K562 treated with DMSO at 1 percent for 4 hours (cell line): ENCODE results near the gene PSMG1. TPM values are rescaled to one million over a fixed set of nuclear protein-coding genes. Genes with fewer than 3 reads are reported as not detected.

ENCODE experiments used
- total RNA-seq: library from RNA; unstranded; fragments of 300-600 nt; gene quantifications from 2 replicates; pipeline ENCODE4 v1.2.3, GENCODE V29; 2022; ENCODE audit not compliant: insufficient read depth

PSMG1 gene, protein sequence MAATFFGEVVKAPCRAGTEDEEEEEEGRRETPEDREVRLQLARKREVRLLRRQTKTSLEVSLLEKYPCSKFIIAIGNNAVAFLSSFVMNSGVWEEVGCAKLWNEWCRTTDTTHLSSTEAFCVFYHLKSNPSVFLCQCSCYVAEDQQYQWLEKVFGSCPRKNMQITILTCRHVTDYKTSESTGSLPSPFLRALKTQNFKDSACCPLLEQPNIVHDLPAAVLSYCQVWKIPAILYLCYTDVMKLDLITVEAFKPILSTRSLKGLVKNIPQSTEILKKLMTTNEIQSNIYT
- total RNA-seq = 87.0 and 88.6 TPM in 2 replicates

DNA sequence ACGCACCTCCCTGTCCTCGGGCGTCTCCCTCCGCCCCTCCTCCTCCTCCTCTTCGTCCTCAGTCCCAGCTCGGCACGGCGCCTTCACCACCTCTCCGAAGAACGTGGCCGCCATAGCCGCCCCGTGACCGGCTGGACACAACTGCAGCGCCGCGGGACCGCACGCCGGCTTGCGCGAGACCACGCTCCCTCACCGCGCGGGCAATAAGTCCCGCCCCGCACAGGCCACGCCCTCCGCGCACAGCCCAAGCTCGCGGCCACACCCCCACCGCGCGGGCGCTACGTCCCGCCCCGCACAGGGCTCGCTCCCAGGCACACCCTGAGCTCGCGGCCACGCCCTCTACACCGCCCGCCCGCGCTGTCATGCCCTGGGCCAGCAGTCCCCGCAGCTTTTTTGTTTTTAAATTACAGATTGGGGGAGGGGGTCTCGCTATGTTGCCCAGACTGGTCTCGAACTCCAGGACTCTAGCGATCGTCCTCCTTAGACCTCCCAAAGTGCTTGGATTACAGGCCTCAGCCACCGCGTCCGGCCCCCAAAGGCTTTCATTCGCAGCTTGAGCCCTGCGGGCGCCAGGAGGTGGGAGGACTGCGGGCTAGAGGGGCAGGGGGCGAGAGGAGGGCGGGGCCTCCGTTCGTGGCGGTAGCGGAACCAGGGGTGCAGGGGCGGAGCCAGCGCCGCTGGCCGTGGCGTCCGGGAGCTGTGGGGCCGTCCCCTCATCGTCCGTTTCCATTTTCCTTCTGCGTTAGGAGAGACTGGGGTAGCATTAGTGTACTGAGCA lies at the start of gene PSMG1:
Gene PSMG1, minus strand, starts transcription at position 180 of the 778 bp plus-strand sequence. Its CDS starts 66 bp downstream, at position 114.

Other genes with a start within 250 kb of the PSMG1 start
- gene BRWD1, start 130.2 kb upstream of the PSMG1 start, total RNA-seq = 7.8 and 10.0 TPM in 2 replicates
- gene HMGN1, start 165.6 kb upstream of the PSMG1 start, total RNA-seq = 365 and 391 TPM in 2 replicates